ENCODE results near the gene IL1RL1. TPM values are rescaled to one million over a fixed set of nuclear protein-coding genes. Genes with fewer than 3 reads are reported as not detected.

The IL1RL1 gene
- total RNA-seq, 2 donors from 2014 or later = 4.8 to 65.3 TPM

GRCh38 chr2:102391565-102391964, 80.2 kb downstream of the IL1RL1 start:
- no peaks in the 10 kb centered on the region for H3K4me1 ChIP-seq
- H3K4me3 ChIP-seq = no peak overlapping the region
- no peaks in the 10 kb centered on the region for H3K27me3 ChIP-seq
- H3K9me3 ChIP-seq = no peaks in the 10 kb centered on the region
- no peak overlapping the region for H3K27ac ChIP-seq
- no peak for TF ChIP-seq CTCF (IDR thresholded peaks at IDR 0.05)
- DNase-seq (ENCODE audit: low spot score) = no peak
- H3K36me3 ChIP-seq = no peaks in the 10 kb centered on the region

GRCh38 chr2:102392096-102392495, 80.7 kb downstream of the IL1RL1 start:
- H3K27me3 ChIP-seq = no peaks in the 10 kb centered on the region
- no peaks in the 10 kb centered on the region for H3K4me1 ChIP-seq
- no peaks in the 10 kb centered on the region for H3K9me3 ChIP-seq
- no peak overlapping the region for H3K27ac ChIP-seq
- no peaks in the 10 kb centered on the region for H3K36me3 ChIP-seq
- no peak for DNase-seq (ENCODE audit: low spot score)
- H3K4me3 ChIP-seq = no peak overlapping the region
- TF ChIP-seq CTCF (IDR thresholded peaks at IDR 0.05) = no peak

GRCh38 chr2:102392942-102393341, 81.6 kb downstream of the IL1RL1 start:
- H3K4me3 ChIP-seq = no peak overlapping the region
- H3K36me3 ChIP-seq = no peaks in the 10 kb centered on the region
- H3K4me1 ChIP-seq = no peaks in the 10 kb centered on the region
- H3K27me3 ChIP-seq = no peaks in the 10 kb centered on the region
- H3K27ac ChIP-seq = no peak overlapping the region
- no peak for DNase-seq (ENCODE audit: low spot score)
- no peak for TF ChIP-seq CTCF (IDR thresholded peaks at IDR 0.05)
- H3K9me3 ChIP-seq = no peaks in the 10 kb centered on the region

GRCh38 chr2:102396012-102396411, 84.6 kb downstream of the IL1RL1 start:
- Histone ChIP-seq H3K4me3 (no peak overlapping the region), H3K9me3 (no peaks in the 10 kb centered on the region), H3K27ac (no peak overlapping the region), H3K36me3 (no peaks in the 10 kb centered on the region), H3K4me1 (no peaks in the 10 kb centered on the region), H3K27me3 (no peaks in the 10 kb centered on the region)
- TF ChIP-seq CTCF (IDR thresholded peaks at IDR 0.05) = no peak
- DNase-seq (ENCODE audit: low spot score) = no peak

- Histone ChIP-seq H3K27me3 (no peaks in the 10 kb centered on the region), H3K27ac (no peak overlapping the region), H3K36me3 (no peaks in the 10 kb centered on the region), H3K4me3 (no peak overlapping the region), H3K4me1 (no peaks in the 10 kb centered on the region), H3K9me3 (no peaks in the 10 kb centered on the region)
- TF ChIP-seq CTCF (IDR thresholded peaks at IDR 0.05) = no peak
- DNase-seq (ENCODE audit: low spot score) = no peak
These were observed 85.8 kb downstream of the IL1RL1 start for GRCh38 chr2:102397209-102397608.

- no peaks in the 10 kb centered on the region for H3K9me3 ChIP-seq
- no peak overlapping the region for H3K27ac ChIP-seq
- no peak for DNase-seq (ENCODE audit: low spot score)
- no peak for TF ChIP-seq CTCF (IDR thresholded peaks at IDR 0.05)
- H3K4me3 ChIP-seq = no peak overlapping the region
- no peaks in the 10 kb centered on the region for H3K27me3 ChIP-seq
- no peaks in the 10 kb centered on the region for H3K4me1 ChIP-seq
- no peaks in the 10 kb centered on the region for H3K36me3 ChIP-seq
These were observed 88.3 kb downstream of the IL1RL1 start for GRCh38 chr2:102399499-102400141.
